Left lung (tissue), 14 donors: ENCODE data around the gene SIGLEC15. TPM values are rescaled to one million over a fixed set of nuclear protein-coding genes. Genes with fewer than 3 reads are reported as not detected.

Experiments
- ATAC-seq: fragments of 200-7000 bp; cut with Tn5 transposase; one replicate; pipeline ENCODE4 v1.9.1; 2020; ENCODE audit warnings: moderate library complexity
- DNase-seq, 4 donors: peaks; one replicate each; pipeline ENCODE4 v3.0.0-alpha.2; 2013 to 2020
- H3K27ac ChIP-seq, 2 donors: fragments of 200-600 bp; sonication (generic) in 1 of 2; one replicate each; pipeline versions ENCODE4 v1.5.0 to v1.8.0; 2020 to 2021
- H3K27me3 ChIP-seq, 2 donors: fragments of 200-600 bp; sonication (generic) in 1 of 2; one replicate each; pipeline versions ENCODE4 v1.5.0 to v1.8.0; 2020 to 2021
- H3K36me3 ChIP-seq, 2 donors: fragments of 200-600 bp; sonication (generic) in 1 of 2; one replicate each; pipeline versions ENCODE4 v1.5.0 to v1.8.0; 2020 to 2021
- H3K4me1 ChIP-seq, 2 donors: fragments of 200-600 bp; one replicate each; pipeline ENCODE4 v1.8.0; 2021
- H3K4me3 ChIP-seq, 2 donors: fragments of 200-600 bp; sonication (generic) in 1 of 2; one replicate each; pipeline versions ENCODE4 v1.5.0 to v1.8.0; 2020 to 2021; ENCODE audit warnings: mild to moderate bottlenecking in 1 of 2
- H3K9me3 ChIP-seq, 2 donors: fragments of 200-600 bp; sonication (generic) in 1 of 2; one replicate each; pipeline versions ENCODE4 v1.5.0 to v1.8.0; 2020 to 2021
- CTCF ChIP-seq, 2 donors: fragments of 200-600 bp; sonication (generic) in 1 of 2; IDR thresholded peaks; one replicate each; pipeline versions ENCODE4 v1.5.0 to v1.8.0; 2021; ENCODE audit warnings: antibody characterized with exemption in 2 of 2
- intact Hi-C, 2 donors: fragments of 100-400 bp; cut with DNase I; formaldehyde crosslinking; loops; one replicate each; pipeline versions ENCODE4 v1.11.2 to v1.14.2; 2022
- long read RNA-seq, 12 donors: library from polyadenylated mRNA in 2 of 12; unstranded in 2 of 12; transcript quantifications; one replicate each; pipeline ENCODE4 v2.0.0 and lab custom pipeline, GENCODE V29; 2019 to 2026
- polyA plus RNA-seq, 6 donors: library from polyadenylated mRNA; unstranded; fragments of 120-200 nt; gene quantifications; one replicate each; pipeline ENCODE4 v1.2.1, GENCODE V29; 2013; ENCODE audit not compliant: insufficient read length in 6 of 6
- total RNA-seq, 2 donors: library from RNA; stranded (reverse); fragmentation: NEBNext Ultra II Directional; extraction: Animal tissue kit (Norgen Biotek cat#: 25700); gene quantifications; one replicate each; pipeline ENCODE4 v1.2.1, GENCODE V29; 2021
- donor health status: DM: no; HTN: yes; CAD: no.
- donor health status: DM: no; HTN: no; CAD: no.

Gene SIGLEC15
- total RNA-seq: under 1 TPM; 0.35 to 0.47 TPM
- under 1 TPM; 0.19 to 0.37 (median 0.31) TPM for polyA plus RNA-seq
- long read RNA-seq, donor 1: 0 reads
- long read RNA-seq, donor 2, partial matches to known transcripts: 5 of 5 reads
- long read RNA-seq, donor 2, other reads (novel, unspliced or antisense): 0 of 5 reads
- long read RNA-seq, donor 3: 0 reads
- long read RNA-seq, donor 4: 0 reads
- long read RNA-seq, donor 5: 0 reads
- long read RNA-seq, donor 6: 0 reads
- long read RNA-seq, donor 7: 0 reads
- long read RNA-seq, donor 8: 0 reads
- long read RNA-seq, donor 9: 0 reads
- long read RNA-seq, donor 10: 0 reads
- long read RNA-seq, donor 11: 0 reads
- long read RNA-seq, donor 12: 0 reads

DNA sequence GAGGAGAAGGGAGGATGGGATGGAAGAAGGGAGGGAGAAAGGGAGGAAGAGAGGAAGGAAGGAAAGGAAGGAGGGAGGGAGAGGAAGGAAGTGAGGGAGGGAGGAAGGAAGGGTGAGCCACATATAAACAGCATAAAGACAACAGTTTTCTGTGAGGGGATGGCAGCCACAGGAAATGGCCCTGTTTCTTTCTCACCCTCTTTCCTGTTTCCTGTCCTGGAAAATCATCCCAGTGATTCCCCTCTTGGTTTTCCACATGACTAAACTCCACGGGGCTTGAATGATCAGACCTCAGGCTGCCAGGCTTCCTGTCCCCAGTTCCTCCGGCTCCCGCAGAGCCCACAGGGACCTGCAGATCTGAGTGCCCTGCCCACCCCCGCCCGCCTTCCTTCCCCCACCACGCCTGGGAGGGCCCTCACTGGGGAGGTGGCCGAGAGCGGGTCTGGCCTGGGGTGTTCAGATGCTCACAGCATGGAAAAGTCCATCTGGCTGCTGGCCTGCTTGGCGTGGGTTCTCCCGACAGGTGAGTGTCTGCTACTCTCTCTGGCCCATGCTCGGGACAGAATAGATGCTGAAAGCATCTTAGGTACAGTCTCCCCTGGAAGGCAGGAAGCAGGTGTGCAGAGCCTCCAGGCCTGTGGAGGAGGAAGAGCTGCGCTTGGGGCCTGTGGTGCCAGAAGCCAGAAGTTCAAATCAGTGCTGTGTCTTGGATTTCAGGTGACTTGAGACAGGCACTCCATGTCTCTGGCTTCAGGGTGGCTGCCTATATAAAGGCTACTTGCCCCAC, at the start of gene SIGLEC15:
Gene SIGLEC15, plus strand, starts transcription at position 418 of the 787 bp plus-strand sequence. Its CDS starts 54 bp downstream, at position 472.
- Histone ChIP-seq H3K27ac (no peak within 1 kb of the TSS), H3K27me3 (no peaks in the 10 kb centered on the region), H3K4me3 (no peak within 1 kb of the TSS), H3K36me3 (no peaks in the 10 kb centered on the region), H3K4me1 (peaks cover 16 to 39% of the 10 kb centered on the region in 2 donors), H3K9me3 (no peaks in the 10 kb centered on the region)
- ATAC-seq: no peak
- DNase-seq: no peak
- no peak for TF ChIP-seq CTCF (IDR thresholded peaks at IDR 0.05)
- intact Hi-C loops: no loop called here

- intact Hi-C loops: no loop called here
- H3K36me3 ChIP-seq: no peaks in the 10 kb centered on the region
- peak in 1 of 4 donors; percentile 6 for DNase-seq
- H3K4me3 ChIP-seq: peak overlapping the region; percentile 53 to 68
- H3K27ac ChIP-seq: peak overlapping the region; percentile 70 to 80
- ATAC-seq: peak; percentile 33
- H3K9me3 ChIP-seq: no peaks in the 10 kb centered on the region
- TF ChIP-seq CTCF (IDR thresholded peaks at IDR 0.05): no peak
- peaks cover 0 to 8% of the 10 kb centered on the region in 2 donors for H3K4me1 ChIP-seq
- peaks cover 0 to 15% of the 10 kb centered on the region in 2 donors for H3K27me3 ChIP-seq
Measured at GRCh38 chr18:45775743-45776142, 49.7 kb upstream of the SIGLEC15 start.

DNA sequence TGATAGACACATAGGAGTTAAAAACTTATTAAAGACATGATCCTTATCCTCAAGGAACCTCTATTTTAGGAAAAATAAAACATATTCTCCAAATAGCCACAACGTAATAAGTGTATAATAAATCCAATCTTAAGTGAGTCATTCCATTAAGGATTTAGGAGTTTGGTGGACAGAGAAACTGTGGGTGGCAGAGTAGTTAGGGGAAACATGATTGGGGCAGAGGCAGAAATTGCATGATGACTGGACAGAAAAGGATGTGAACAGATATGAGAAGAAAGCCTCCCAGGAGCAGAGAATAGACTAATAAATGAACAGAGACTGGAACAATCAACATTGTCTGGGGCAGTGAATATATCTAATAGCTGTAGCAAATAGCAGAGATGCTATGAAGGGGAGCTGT, 48.1 kb upstream of the SIGLEC15 start:
- Histone ChIP-seq H3K4me3 (no peak overlapping the region), H3K36me3 (no peaks in the 10 kb centered on the region), H3K27me3 (peaks cover 0 to 4% of the 10 kb centered on the region in 2 donors), H3K9me3 (no peaks in the 10 kb centered on the region), H3K4me1 (peaks cover 0 to 8% of the 10 kb centered on the region in 2 donors), H3K27ac (no peak overlapping the region)
- no peak for DNase-seq
- no peak for ATAC-seq
- intact Hi-C loops: no loop called here
- TF ChIP-seq CTCF (IDR thresholded peaks at IDR 0.05): no peak

- Histone ChIP-seq H3K27me3 (no peaks in the 10 kb centered on the region), H3K36me3 (no peaks in the 10 kb centered on the region), H3K9me3 (no peaks in the 10 kb centered on the region), H3K27ac (no peak overlapping the region), H3K4me1 (peaks cover 0 to 4% of the 10 kb centered on the region in 2 donors), H3K4me3 (no peak overlapping the region)
- intact Hi-C loops: no loop called here
- TF ChIP-seq CTCF (IDR thresholded peaks at IDR 0.05): no peak
- no peak for ATAC-seq
- no peak for DNase-seq
Measured at GRCh38 chr18:45780568-45780967, 44.9 kb upstream of the SIGLEC15 start.

- no peak for ATAC-seq
- TF ChIP-seq CTCF (IDR thresholded peaks at IDR 0.05): no peak
Measured at GRCh38 chr18:45782662-45783061, 42.8 kb upstream of the SIGLEC15 start.

More at GRCh38 chr18:45782662-45783061, 42.8 kb upstream of the SIGLEC15 start:
- Histone ChIP-seq H3K36me3 (no peaks in the 10 kb centered on the region), H3K4me3 (no peak overlapping the region), H3K27ac (no peak overlapping the region), H3K9me3 (no peaks in the 10 kb centered on the region), H3K27me3 (no peaks in the 10 kb centered on the region), H3K4me1 (no peaks in the 10 kb centered on the region)
- DNase-seq: no peak
- intact Hi-C loops: no loop called here
